PFSK-1 (cell line): ENCODE results near the gene ZSCAN16.

ENCODE experiments used
- POLR2AphosphoS5 ChIP-seq: IDR thresholded peaks from 2 replicates; pipeline ENCODE4 v1.6.1; 2012; ENCODE audit warnings: low read depth, mild to moderate bottlenecking, control low read depth, low read length, moderate library complexity
- SIN3A ChIP-seq: IDR thresholded peaks from 2 replicates; pipeline ENCODE4 v1.6.1; 2012; ENCODE audit warnings: mild to moderate bottlenecking, low read length, moderate library complexity, borderline replicate concordance; ENCODE audit not compliant: insufficient read depth

GRCh38 chr6:28140616-28141015 is 16.2 kb downstream of the ZSCAN16 start:
- TF ChIP-seq POLR2AphosphoS5 (no peak), SIN3A (no peak)
